AG09309 (cell line): Measurements from ENCODE around the gene CLTB.

Experiments used
- DNase-seq: peaks from one replicate; pipeline ENCODE4 v3.0.0-alpha.2; 2010; ENCODE audit warnings: low read depth
- H3K4me3 ChIP-seq: 2 replicates; pipeline ENCODE4 v1.5.1; 2011; ENCODE audit warnings: mild to moderate bottlenecking, low read depth, low read length, moderate library complexity; ENCODE audit not compliant: control insufficient read depth
- TF ChIP-seq, protein P1 (sequence below): IDR thresholded peaks from 2 replicates; pipeline ENCODE4 v1.5.1; 2011; ENCODE audit warnings: mild to moderate bottlenecking, low read depth, low read length, inconsistent platforms; ENCODE audit not compliant: insufficient read depth, control insufficient read depth; ENCODE audit errors: missing control alignments

Gene CLTB

GRCh38 chr5:176383961-176384360 is 32.4 kb downstream of the CLTB start:
- H3K4me3 ChIP-seq: no peak overlapping the region
- DNase-seq: no peak
- TF ChIP-seq, protein P1, sequence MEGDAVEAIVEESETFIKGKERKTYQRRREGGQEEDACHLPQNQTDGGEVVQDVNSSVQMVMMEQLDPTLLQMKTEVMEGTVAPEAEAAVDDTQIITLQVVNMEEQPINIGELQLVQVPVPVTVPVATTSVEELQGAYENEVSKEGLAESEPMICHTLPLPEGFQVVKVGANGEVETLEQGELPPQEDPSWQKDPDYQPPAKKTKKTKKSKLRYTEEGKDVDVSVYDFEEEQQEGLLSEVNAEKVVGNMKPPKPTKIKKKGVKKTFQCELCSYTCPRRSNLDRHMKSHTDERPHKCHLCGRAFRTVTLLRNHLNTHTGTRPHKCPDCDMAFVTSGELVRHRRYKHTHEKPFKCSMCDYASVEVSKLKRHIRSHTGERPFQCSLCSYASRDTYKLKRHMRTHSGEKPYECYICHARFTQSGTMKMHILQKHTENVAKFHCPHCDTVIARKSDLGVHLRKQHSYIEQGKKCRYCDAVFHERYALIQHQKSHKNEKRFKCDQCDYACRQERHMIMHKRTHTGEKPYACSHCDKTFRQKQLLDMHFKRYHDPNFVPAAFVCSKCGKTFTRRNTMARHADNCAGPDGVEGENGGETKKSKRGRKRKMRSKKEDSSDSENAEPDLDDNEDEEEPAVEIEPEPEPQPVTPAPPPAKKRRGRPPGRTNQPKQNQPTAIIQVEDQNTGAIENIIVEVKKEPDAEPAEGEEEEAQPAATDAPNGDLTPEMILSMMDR: no peak

GRCh38 chr5:176383248-176383905 is 33.0 kb downstream of the CLTB start:
- H3K4me3 ChIP-seq: no peak overlapping the region
- no peak for DNase-seq
- TF ChIP-seq, protein P1: no peak

GRCh38 chr5:176382721-176383120 is 33.6 kb downstream of the CLTB start:
- TF ChIP-seq, protein P1: no peak
- H3K4me3 ChIP-seq: no peak overlapping the region
- DNase-seq: no peak

GRCh38 chr5:176381979-176382378 is 34.4 kb downstream of the CLTB start:
- no peak for DNase-seq
- no peak overlapping the region for H3K4me3 ChIP-seq
- TF ChIP-seq, protein P1: no peak

DNA sequence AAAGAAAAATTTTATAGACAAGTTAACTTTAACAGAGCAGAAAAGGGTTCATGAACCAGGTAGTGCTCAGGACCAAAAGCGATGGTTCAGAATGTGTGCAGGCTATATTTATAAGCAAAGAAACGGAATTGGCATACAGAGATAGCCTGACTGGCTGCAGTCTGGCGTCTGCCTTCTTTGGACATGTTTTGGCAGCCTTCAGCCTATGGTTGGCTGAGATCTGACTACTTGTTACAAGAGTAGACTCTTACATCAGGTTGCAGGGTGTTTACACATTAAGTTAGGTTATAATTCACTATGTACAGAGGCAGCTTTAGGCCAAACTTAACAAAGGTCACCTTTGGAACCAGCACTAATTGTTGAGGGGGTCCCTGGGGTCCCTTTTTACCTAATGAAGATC is 34.9 kb downstream of the CLTB start:
- H3K4me3 ChIP-seq: no peak overlapping the region
- TF ChIP-seq, protein P1: no peak
- DNase-seq: no peak

DNA sequence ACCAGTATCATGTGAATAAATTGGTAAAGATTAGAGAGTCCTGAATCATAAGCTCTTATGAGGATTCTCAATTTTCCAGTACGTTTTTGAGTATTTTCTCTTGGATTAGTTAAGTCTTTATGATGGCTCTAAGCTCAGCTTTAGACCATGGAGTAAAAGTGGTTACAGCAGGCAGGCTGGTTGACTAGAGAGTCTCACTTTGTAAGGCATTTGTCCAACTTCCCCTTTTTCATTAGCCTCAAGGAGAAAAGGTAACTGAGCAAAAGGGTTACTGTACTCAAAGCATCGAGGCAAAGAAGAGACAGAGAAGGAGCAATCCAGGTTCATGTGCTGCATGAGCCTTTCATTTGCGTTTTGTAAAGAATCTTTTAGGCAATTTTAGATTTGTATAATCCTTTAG is 36.5 kb downstream of the CLTB start:
- TF ChIP-seq, protein P1: no peak
- H3K4me3 ChIP-seq: no peak overlapping the region
- DNase-seq: no peak

DNA sequence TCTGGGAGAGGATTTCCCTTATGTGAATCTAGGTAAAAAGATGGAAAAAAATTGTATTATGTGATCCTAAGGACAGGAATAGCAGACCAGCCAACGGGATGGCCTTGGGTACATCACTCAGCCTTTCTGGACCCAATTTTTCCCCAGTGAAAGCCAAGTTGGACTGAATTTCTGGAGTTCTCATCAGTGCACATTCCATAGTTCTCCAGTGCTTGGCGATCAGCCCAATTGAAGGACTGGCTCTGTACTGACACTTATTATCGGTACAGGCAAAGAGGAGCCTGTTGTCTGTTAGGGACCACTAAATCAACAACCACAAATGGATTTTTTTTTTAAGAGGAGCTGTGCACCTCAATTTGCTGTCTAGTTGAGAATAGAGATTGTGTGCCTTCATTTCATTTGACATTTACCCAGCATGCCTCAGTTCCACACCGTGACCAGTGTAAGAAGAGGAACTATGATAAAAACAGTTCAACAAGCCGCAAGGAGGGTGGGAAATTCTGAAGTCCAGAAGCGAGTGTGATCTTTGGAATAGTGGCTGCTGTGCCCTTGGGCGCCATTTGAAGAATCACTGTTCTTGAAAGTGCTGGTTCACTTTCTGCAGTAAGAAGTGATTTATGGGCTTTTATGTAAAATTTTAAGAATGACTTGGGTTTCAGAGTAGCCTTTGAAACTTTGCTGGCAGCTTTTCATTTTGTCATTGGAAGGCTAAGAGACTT is 43.1 kb downstream of the CLTB start:
- no peak for DNase-seq
- TF ChIP-seq, protein P1: no peak

More for the DNA sequence above, 43.1 kb downstream of the CLTB start:
- no peak overlapping the region for H3K4me3 ChIP-seq
